HEK293 (cell line): ENCODE measurements around the gene CNOT8.

Experiments
- BCL11A ChIP-seq: fragments of 450-650 bp; formaldehyde crosslinking; IDR thresholded peaks from 2 replicates; pipeline ENCODE4 v1.5.1; 2016; ENCODE audit warnings: low read depth, missing biosample characterization, missing genetic modification characterization
- EGR2 ChIP-seq: fragments of 450-650 bp; formaldehyde crosslinking; IDR thresholded peaks from 2 replicates; pipeline ENCODE4 v1.5.1; 2016; ENCODE audit warnings: low read depth, missing biosample characterization, missing genetic modification characterization
- GLIS2 ChIP-seq: fragments of 450-650 bp; formaldehyde crosslinking; IDR thresholded peaks from 2 replicates; pipeline ENCODE4 v1.5.1; 2016; ENCODE audit warnings: missing biosample characterization, missing genetic modification characterization
- IKZF3 ChIP-seq: fragments of 450-650 bp; IDR thresholded peaks from 2 replicates; pipeline ENCODE4 v1.5.0; 2018; ENCODE audit warnings: missing biosample characterization, mild to moderate bottlenecking, missing genetic modification characterization, moderate library complexity
- KLF1 ChIP-seq: fragments of 450-650 bp; formaldehyde crosslinking; IDR thresholded peaks from 2 replicates; pipeline ENCODE4 v1.5.1; 2016; ENCODE audit warnings: missing biosample characterization, missing genetic modification characterization
- KLF7 ChIP-seq: fragments of 450-650 bp; formaldehyde crosslinking; IDR thresholded peaks from 2 replicates; pipeline ENCODE4 v1.5.1; 2016; ENCODE audit warnings: missing biosample characterization, missing genetic modification characterization, borderline replicate concordance
- OVOL3 ChIP-seq: fragments of 450-650 bp; formaldehyde crosslinking; IDR thresholded peaks from 2 replicates; pipeline ENCODE4 v1.5.1; 2016; ENCODE audit warnings: missing biosample characterization, missing genetic modification characterization
- WT1 ChIP-seq: fragments of 450-650 bp; formaldehyde crosslinking; IDR thresholded peaks from 2 replicates; pipeline ENCODE4 v1.5.1; 2016; ENCODE audit warnings: missing biosample characterization, missing genetic modification characterization
- YY2 ChIP-seq: fragments of 450-650 bp; formaldehyde crosslinking; IDR thresholded peaks from 2 replicates; pipeline ENCODE4 v1.5.1; 2016; ENCODE audit warnings: missing biosample characterization, missing genetic modification characterization
- ZBTB8A ChIP-seq: fragments of 450-650 bp; formaldehyde crosslinking; IDR thresholded peaks from 2 replicates; pipeline ENCODE4 v1.5.1; 2016; ENCODE audit warnings: missing biosample characterization, missing genetic modification characterization
- ZNF140 ChIP-seq: fragments of 450-650 bp; formaldehyde crosslinking; IDR thresholded peaks from 2 replicates; pipeline ENCODE4 v1.5.1; 2016; ENCODE audit warnings: missing biosample characterization, missing genetic modification characterization
- ZNF214 ChIP-seq: fragments of 450-650 bp; formaldehyde crosslinking; IDR thresholded peaks from 2 replicates; pipeline ENCODE4 v1.5.1; 2017; ENCODE audit warnings: missing biosample characterization, mild to moderate bottlenecking, missing genetic modification characterization, borderline replicate concordance
- ZNF366 ChIP-seq: fragments of 450-650 bp; formaldehyde crosslinking; conservative IDR thresholded peaks from 2 replicates; pipeline ENCODE4 v1.5.1; 2016; ENCODE audit warnings: missing biosample characterization, missing genetic modification characterization
- ZNF555 ChIP-seq: fragments of 450-650 bp; formaldehyde crosslinking; conservative IDR thresholded peaks from 2 replicates; pipeline ENCODE4 v1.5.1; 2017; ENCODE audit warnings: missing biosample characterization, mild to moderate bottlenecking, missing genetic modification characterization, inconsistent platforms
- ZNF561 ChIP-seq: fragments of 450-650 bp; IDR thresholded peaks from 2 replicates; pipeline ENCODE4 v1.5.1; 2018; ENCODE audit warnings: missing biosample characterization, missing genetic modification characterization, borderline replicate concordance
- ZNF629 ChIP-seq: fragments of 450-650 bp; formaldehyde crosslinking; IDR thresholded peaks from 2 replicates; pipeline ENCODE4 v1.5.1; 2017; ENCODE audit warnings: missing biosample characterization, missing genetic modification characterization
- ZNF660 ChIP-seq: fragments of 450-650 bp; IDR thresholded peaks from 2 replicates; pipeline ENCODE4 v1.5.1; 2018; ENCODE audit warnings: missing biosample characterization, mild to moderate bottlenecking, missing genetic modification characterization
- ZNF664 ChIP-seq: fragments of 450-650 bp; formaldehyde crosslinking; IDR thresholded peaks from 2 replicates; pipeline ENCODE4 v1.5.1; 2016; ENCODE audit warnings: missing biosample characterization, missing genetic modification characterization
- ZXDB ChIP-seq: fragments of 450-650 bp; formaldehyde crosslinking; IDR thresholded peaks from 2 replicates; pipeline ENCODE4 v1.5.1; 2016; ENCODE audit warnings: missing biosample characterization, missing genetic modification characterization
- TF ChIP-seq, protein P1 (sequence below): fragments of 450-650 bp; formaldehyde crosslinking; IDR thresholded peaks from 2 replicates; pipeline ENCODE4 v1.5.1; 2016; ENCODE audit warnings: missing biosample characterization, missing genetic modification characterization, borderline replicate concordance
- TF ChIP-seq, protein P2 (sequence below): fragments of 450-650 bp; formaldehyde crosslinking; IDR thresholded peaks from 2 replicates; pipeline ENCODE4 v1.5.1; 2016; ENCODE audit warnings: missing biosample characterization, missing genetic modification characterization
- TF ChIP-seq, protein P3 (sequence below): fragments of 450-650 bp; IDR thresholded peaks from 2 replicates; pipeline ENCODE4 v1.5.1; 2018; ENCODE audit warnings: missing biosample characterization, missing genetic modification characterization
- TF ChIP-seq, protein P4 (sequence below): fragments of 450-650 bp; formaldehyde crosslinking; IDR thresholded peaks from 2 replicates; pipeline ENCODE4 v1.5.1; 2016; ENCODE audit warnings: missing biosample characterization, missing genetic modification characterization

CNOT8 gene

DNA sequence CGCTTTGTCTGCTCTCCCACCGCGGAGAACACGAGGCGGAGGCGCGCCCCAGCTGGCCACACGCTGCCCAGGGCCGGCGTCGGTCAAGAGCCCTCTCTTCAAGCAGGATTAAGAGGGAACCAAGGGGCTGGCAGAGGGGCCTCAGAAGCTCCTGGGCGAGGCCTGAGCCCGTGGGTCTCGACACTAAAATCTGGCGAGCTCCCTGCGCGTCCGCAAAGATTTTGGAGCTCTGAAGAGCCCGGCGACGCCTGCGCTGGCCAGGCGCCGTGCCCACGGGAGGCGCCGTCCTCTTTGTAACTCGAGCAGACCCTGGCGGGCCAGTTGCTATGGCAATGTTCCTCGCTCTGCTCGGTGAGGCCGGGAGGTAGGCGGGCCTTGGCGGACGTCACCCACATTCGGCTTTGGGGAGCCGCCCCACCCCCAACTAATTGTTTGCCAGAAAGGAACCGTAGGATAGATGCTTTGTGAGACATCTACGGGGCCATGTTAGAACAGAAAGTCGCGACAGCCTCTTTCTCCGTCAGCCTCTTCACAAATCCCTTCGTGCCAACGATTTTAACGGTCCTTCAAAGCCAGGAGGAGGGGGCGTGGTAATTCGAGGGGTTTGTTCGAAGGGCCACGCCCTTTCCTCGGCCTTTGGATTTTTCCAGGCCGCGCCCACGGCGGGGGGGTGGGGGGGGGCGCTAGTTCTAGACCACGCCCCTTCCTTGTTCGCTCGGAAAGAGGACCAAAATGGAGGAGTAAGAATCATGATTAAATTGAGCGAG is 714 bp upstream of the CNOT8 start (continued):
- TF ChIP-seq YY2 (tag by site-specific recombination): no peak
- TF ChIP-seq, protein P1, sequence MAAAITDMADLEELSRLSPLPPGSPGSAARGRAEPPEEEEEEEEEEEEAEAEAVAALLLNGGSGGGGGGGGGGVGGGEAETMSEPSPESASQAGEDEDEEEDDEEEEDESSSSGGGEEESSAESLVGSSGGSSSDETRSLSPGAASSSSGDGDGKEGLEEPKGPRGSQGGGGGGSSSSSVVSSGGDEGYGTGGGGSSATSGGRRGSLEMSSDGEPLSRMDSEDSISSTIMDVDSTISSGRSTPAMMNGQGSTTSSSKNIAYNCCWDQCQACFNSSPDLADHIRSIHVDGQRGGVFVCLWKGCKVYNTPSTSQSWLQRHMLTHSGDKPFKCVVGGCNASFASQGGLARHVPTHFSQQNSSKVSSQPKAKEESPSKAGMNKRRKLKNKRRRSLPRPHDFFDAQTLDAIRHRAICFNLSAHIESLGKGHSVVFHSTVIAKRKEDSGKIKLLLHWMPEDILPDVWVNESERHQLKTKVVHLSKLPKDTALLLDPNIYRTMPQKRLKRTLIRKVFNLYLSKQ (tag by site-specific recombination): no peak
- TF ChIP-seq WT1 (tag by site-specific recombination): peak; percentile 54
- no peak for TF ChIP-seq ZNF664
- TF ChIP-seq ZNF555: no peak
- TF ChIP-seq, protein P2, sequence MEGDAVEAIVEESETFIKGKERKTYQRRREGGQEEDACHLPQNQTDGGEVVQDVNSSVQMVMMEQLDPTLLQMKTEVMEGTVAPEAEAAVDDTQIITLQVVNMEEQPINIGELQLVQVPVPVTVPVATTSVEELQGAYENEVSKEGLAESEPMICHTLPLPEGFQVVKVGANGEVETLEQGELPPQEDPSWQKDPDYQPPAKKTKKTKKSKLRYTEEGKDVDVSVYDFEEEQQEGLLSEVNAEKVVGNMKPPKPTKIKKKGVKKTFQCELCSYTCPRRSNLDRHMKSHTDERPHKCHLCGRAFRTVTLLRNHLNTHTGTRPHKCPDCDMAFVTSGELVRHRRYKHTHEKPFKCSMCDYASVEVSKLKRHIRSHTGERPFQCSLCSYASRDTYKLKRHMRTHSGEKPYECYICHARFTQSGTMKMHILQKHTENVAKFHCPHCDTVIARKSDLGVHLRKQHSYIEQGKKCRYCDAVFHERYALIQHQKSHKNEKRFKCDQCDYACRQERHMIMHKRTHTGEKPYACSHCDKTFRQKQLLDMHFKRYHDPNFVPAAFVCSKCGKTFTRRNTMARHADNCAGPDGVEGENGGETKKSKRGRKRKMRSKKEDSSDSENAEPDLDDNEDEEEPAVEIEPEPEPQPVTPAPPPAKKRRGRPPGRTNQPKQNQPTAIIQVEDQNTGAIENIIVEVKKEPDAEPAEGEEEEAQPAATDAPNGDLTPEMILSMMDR (tag by site-specific recombination): peak; percentile 83
- 0 out of 2 replicates have a peak, but pooled peaks have one; percentile 41 for TF ChIP-seq BCL11A (tag by site-specific recombination)
- no peak for TF ChIP-seq ZNF214 (tag by site-specific recombination)
- no peak for TF ChIP-seq OVOL3 (tag by site-specific recombination)
- 0 out of 2 replicates have a peak, but pooled peaks have one; percentile 42 for TF ChIP-seq ZNF366
- TF ChIP-seq ZNF140: no peak
- peak; percentile 77 for TF ChIP-seq KLF1 (tag by site-specific recombination)
- peak; percentile 63 for TF ChIP-seq KLF7 (tag by site-specific recombination)
- TF ChIP-seq ZNF629: peak; percentile 14; the same call in 1 of the 2 replicates
- TF ChIP-seq GLIS2 (tag by site-specific recombination): peak; percentile 89
- peak; percentile 73 for TF ChIP-seq IKZF3 (tag by site-specific recombination)
- TF ChIP-seq ZNF660: no peak
- TF ChIP-seq ZBTB8A (tag by site-specific recombination): peak; percentile 99
- peak; percentile 76; the same call in 1 of the 2 replicates for TF ChIP-seq ZNF561 (tag by site-specific recombination)
- TF ChIP-seq, protein P3, sequence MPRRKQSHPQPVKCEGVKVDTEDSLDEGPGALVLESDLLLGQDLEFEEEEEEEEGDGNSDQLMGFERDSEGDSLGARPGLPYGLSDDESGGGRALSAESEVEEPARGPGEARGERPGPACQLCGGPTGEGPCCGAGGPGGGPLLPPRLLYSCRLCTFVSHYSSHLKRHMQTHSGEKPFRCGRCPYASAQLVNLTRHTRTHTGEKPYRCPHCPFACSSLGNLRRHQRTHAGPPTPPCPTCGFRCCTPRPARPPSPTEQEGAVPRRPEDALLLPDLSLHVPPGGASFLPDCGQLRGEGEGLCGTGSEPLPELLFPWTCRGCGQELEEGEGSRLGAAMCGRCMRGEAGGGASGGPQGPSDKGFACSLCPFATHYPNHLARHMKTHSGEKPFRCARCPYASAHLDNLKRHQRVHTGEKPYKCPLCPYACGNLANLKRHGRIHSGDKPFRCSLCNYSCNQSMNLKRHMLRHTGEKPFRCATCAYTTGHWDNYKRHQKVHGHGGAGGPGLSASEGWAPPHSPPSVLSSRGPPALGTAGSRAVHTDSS (tag by site-specific recombination): no peak
- peak; percentile 50; the same call in 1 of the 2 replicates for TF ChIP-seq ZXDB (tag by site-specific recombination)
- TF ChIP-seq, protein P4, sequence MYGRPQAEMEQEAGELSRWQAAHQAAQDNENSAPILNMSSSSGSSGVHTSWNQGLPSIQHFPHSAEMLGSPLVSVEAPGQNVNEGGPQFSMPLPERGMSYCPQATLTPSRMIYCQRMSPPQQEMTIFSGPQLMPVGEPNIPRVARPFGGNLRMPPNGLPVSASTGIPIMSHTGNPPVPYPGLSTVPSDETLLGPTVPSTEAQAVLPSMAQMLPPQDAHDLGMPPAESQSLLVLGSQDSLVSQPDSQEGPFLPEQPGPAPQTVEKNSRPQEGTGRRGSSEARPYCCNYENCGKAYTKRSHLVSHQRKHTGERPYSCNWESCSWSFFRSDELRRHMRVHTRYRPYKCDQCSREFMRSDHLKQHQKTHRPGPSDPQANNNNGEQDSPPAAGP: peak; percentile 55; the same call in 1 of the 2 replicates
- TF ChIP-seq EGR2 (tag by site-specific recombination): peak; percentile 79
- TF ChIP-seq, all 188 proteins: peak for 43
